RPMI7951 (cell line): ENCODE results near the gene PSME1. TPM values are rescaled to one million over a fixed set of nuclear protein-coding genes. Genes with fewer than 3 reads are reported as not detected.
A peak's percentile ranks its signal among the peaks of the same experiment; 100 is the strongest.

Experiments
- DNase-seq: peaks from one replicate; pipeline ENCODE4 v3.0.0-alpha.2; 2012; ENCODE audit warnings: low read depth
- total RNA-seq: library from RNA; depleted of rRNA; stranded (reverse); fragments of >200 nt; shearing (Covaris generic); gene quantifications from 2 replicates; pipeline ENCODE4 v1.2.3, GENCODE V29; 2014

Gene PSME1
- total RNA-seq, 1 experiment from 2014 or later = 294 TPM

- no peak for DNase-seq
Observed at GRCh38 chr14:24172261-24172860, 36.4 kb downstream of the PSME1 start.

GRCh38 chr14:24172871-24173281 lies 36.9 kb downstream of the PSME1 start:
- no peak for DNase-seq

GRCh38 chr14:24176599-24176998 lies 40.6 kb downstream of the PSME1 start:
- DNase-seq = no peak

GRCh38 chr14:24177041-24177825 lies 41.2 kb downstream of the PSME1 start:
- no peak for DNase-seq

DNA sequence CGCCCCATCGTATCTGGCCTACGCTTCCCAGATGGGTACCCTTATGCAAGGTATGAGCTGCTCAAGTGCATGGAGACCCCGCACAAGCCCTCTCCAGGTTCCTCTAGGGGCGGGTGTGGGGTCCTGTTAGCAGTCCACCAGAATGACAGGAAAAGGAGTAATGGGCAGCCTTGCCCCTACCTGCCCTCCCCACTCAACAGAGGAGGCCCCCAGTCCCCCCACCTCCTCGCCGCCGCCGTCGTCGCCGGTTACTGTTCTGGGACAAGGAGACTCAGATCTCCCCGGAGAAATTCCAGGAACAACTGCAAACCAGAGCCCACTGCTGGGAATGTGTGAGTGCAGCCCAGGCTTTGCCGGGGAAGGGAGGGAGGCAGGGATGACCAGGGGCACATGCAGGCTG lies 41.9 kb downstream of the PSME1 start:
- DNase-seq = no peak

- no peak for DNase-seq
Observed at GRCh38 chr14:24178399-24179178, 42.6 kb downstream of the PSME1 start.

DNA sequence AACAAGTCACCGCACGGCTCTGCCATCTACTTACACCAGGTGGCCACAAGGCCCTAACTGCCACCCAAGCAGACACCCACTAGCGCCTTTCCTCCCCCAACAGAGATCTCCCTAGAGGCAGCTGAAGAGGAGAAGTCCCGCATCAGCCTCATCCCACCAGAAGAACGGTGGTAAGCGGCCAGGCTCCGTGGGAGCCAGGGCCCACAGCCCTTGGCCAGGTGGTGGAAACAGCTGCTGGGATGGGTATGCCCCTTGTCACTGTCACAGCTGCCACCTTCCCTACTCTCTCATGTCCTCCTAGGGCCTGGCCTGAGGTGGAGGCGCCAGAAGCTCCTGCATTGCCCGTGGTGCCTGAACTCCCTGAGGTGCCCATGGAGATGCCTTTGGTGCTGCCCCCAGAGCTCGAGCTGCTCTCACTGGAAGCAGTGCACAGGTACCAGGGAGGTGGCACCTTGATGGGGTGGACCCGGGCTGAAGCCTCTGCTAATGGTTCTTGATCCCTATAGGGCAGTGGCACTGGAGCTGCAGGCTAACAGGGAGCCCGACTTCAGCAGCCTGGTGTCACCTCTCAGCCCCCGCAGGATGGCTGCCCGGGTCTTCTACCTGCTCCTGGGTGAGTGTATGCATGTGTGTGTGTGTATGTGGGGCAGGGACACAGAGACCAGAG lies 43.4 kb downstream of the PSME1 start:
- DNase-seq = no peak

- peak; percentile 16 for DNase-seq
Observed at GRCh38 chr14:24179961-24180796, 44.2 kb downstream of the PSME1 start.

- no peak for DNase-seq
Observed at GRCh38 chr14:24181371-24182077, 45.5 kb downstream of the PSME1 start.

GRCh38 chr14:24182110-24182882 lies 46.3 kb downstream of the PSME1 start:
- DNase-seq = no peak

DNA sequence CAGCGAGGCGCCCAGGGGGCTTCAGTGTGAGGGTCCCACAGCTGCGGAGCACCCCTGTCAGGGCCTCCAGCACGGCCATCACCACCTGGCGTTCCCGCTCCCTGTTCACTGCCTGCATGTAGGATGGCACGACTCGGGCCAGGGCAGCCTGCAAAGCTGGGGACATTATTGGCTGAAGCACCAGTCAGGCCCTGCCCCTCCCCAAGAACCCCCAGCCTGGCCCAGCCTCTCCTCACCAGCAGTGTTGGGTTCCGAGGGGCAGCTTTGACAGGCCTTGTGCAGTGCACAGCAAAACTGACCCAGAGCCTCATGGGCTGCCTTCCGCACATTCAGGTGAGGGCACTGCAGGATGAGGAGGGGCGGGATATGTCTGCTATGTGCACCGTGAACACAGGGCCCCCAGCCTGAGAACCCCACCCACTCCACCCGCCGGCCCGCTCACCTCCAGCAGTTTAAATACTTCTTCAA lies 47.1 kb downstream of the PSME1 start:
- DNase-seq = no peak

DNA sequence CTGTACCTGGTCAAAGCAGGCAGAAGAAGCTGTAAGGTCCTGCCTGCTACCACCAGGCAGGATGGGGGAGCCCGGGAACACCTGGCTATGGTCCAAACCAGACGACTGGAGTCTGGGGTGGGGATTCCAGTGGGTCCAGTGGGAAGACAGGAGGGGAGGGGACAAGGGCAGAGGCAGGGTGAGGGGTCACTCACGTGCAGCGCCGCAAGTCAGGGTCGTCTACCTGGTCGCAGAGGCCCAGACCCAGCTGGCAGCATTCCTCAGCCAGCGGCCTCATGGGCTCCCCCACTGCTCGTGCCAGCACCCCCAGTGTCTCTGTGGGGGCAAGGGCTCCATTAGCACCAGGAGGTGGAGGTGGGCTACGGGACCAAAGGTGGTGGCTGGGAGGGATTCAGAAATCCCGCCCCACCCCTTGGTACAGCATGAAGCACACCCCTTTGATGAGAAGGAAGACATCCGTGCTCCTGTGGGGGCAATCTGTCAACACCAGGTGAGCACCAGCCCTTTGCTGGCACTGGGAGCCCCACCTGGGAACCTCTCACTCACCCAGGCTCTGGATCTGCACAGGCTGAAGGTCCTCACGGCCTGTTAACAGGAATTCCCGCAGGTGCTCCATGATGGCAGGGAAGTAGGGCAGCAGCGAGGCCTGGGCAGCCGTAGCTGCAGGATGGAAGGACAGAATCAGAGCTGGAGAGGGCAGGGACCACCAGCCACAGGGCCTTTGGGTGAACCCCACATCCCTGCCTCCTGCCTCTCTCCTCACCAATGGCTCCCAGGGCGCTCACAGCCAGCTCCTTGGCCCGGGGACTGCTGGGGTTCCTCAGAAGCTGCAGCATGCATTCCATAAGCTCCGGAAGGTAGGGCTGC lies 48.3 kb downstream of the PSME1 start:
- DNase-seq = no peak

- DNase-seq = no peak
Observed at GRCh38 chr14:24185026-24185425, 49.0 kb downstream of the PSME1 start.

GRCh38 chr14:24185741-24186140 lies 49.7 kb downstream of the PSME1 start:
- no peak for DNase-seq

DNA sequence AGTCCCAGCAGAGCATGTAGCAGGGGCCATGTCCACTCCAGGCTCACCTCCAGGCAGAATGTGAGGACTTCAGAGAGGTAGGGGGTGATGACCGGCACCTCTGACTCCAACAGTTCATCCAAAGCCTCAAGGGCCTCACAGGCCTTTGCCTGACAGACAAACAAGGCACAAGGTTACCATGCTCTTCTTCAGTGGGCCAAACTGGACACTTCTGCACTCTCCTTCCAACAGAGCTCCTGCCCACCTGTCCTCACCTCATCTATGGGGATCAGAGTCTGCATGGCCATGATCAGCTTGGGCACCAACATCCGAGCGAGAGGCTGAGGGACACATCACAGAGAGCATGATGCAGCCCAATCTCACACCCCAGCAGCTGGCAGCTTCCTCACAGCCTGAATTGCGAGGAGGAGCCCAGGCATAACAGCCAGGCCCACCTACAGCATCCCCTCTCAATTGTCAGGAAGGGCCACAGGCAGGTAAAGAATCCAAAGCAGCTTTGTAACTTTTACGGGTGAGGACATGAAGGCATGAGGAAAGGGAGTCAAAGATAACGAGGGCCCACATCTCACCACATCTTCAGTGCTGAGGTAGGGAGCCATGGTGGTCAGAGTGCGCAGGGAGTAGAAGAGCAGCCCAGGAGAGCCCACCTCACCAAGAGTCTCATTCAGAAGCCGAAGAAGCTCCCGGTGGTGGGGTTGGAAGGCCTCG lies 51.0 kb downstream of the PSME1 start:
- DNase-seq = no peak

DNA sequence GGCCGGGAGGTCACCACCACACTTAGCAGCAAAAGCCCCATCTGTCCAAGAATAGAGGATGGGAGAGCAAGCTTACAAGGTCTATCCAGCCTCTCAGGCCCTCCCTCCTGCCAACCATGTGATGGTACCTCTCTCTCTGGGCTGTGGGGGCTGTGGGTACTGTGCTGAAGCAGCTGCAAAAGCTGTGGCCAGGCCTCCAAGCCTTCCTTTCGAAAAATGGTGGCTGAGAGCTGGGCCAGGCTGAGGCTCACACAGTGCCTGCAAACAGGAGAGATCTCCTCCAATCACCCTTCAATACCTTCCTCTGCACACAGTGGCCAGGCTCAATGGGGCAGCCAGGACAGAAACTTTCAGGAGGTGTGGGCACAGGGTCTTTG lies 51.5 kb downstream of the PSME1 start:
- DNase-seq = no peak
